Measurements from ENCODE around the gene KPNA1.
A peak's percentile ranks its signal among the peaks of the same experiment; 100 is the strongest.

KPNA1 gene

DNA sequence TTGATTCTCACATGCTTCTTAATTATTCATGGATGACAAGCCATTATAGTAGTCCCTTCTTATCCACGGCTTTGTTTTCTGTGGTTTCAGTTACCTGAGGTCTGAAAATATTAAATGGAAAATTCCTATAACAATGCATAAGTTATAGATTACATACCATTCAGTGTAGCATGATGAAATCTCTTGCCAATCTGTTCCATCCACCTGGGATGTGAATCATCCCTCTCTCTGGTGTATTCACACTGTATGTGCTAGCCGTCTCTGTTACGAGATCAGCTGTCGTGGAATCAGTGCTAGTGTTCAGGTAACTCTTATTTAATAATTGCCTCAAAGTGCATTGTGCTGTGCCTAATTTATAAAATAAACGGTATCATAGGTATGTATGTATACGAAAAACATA lies 104.1 kb downstream of the KPNA1 start:
- no peak for DNase-seq

DNA sequence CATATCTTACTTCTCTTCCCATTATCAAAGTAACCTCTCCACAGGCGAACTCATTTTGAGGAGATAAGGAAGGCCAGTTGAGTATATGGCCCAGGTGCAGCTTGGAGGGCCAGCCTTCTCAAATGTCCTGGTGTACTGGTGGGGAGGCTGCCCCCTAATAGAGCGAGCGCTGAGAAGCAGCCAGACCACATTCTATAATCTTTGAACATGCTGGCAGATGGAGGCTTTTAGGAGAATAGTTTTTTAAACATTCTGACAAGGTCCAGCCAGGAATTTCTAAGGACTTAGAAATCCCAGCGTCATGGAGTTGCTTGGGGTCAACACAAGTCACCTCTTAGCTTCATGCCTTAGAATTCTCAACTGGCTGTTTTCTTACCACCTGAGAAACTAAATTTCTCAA lies 104.6 kb downstream of the KPNA1 start:
- no peak for DNase-seq

DNA sequence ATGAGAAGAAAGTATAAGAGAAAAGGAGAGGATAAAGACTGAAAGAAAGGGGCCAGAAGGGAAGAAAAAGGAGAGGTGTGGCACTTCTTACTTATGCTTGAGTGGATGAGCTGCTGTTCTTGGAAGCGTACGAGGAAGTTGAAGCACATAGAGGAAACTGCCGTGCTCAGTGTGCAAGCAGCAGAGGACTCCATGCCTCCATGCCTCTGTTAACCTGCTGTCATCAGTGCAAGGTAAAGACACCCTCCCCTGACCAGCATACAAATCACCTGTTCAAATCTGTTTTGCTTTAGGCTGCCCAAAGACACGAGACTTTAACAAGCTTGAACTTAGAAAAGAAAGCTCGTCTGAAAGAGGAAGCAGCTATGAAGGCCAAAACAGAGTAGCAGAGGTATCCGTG lies 105.3 kb downstream of the KPNA1 start:
- DNase-seq, result no peak

DNA sequence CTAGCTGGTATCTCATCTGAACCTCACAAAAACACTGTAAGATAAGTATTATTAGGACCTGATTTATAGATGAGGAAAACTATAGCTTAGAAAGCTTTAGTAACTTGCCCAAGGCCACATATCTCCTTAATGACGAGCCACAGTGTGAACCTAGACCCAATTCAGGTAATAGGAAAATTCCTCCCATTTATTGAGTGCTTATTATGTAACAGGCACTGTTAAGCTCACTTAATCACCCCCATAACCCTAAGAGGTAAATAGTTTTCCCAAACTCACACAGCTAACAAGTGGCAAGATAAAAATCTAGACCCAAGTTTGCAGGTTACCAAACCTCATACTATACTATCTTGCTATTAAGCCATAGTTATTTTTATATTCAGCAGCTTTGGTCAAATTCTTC lies 106.8 kb downstream of the KPNA1 start:
- no peak for DNase-seq

DNA sequence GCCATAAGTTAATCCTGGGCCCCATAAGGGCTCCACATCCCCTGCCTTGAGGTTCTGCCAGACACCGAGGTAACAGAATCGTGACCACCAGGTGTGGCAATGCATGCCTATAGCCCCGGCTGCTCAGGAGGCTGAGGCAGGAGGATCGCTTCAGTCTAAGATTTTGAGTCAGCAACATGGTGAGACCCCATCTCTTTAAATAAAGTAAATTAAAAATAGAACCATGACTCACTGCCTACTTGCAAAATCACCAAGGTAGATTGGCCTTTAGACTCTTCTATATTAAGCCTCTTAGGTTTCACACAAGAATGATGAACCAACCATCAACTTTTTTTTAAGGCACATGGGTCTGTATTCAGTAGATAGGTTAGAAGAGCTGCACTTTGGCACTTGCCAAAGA lies 108.5 kb downstream of the KPNA1 start:
- no peak for DNase-seq

DNA sequence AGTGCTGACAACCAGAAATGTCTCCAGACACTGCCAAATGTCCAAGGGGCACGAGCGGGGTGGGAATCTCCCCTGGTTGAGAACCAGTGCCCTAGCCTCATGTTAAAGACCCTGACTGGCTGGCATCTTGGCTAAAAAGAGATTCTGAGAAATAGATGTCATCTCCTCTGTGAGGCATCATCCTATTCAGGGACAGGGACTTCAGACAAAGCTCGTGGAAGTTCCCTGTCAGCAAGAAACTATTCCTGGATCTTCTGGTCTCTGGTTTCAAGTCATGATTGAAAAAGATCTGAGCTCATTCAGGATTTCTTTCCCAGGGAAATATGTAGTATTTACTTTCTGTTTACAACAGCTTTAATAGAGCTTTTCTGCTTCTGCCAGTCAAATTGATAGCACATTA lies 109.7 kb downstream of the KPNA1 start:
- DNase-seq, result no peak

DNA sequence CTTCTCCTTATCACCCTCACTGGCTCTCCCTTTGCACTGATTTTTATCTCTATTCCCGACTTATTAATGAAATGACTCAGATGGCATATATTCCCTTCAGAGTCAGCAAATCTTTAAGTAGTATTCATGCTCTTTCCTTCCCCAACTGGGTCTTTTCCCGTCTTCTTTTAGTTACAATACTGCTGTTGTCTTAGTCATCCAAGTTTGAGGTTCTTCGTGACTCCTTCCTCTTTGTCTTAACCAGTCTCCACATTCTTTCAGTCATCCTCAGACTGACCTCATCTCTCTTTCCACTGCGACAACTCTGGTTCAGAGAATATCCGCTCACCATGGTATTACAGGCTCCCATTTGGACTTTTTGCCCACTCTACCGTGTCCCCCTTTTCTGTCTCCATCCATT lies 111.2 kb downstream of the KPNA1 start:
- no peak for DNase-seq

DNA sequence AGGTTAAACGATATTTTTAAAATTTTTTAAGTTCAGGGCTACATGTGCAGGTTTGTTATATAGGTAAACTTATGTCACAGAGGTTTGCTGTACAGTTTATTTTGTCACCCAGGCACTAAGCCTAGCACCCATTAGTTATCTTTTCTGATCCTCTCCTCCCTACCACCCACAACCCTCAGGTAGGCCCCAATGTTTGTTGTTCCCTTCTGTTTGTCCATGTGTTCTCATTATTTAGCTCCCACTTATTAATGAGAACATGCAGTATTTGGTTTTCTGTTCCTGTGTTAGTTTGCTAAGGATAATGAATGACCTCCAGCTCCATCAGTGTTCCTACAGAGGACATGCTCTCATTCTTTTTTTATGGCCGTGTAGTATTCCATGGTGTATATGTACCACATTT lies 115.8 kb downstream of the KPNA1 start:
- no peak for DNase-seq

DNA sequence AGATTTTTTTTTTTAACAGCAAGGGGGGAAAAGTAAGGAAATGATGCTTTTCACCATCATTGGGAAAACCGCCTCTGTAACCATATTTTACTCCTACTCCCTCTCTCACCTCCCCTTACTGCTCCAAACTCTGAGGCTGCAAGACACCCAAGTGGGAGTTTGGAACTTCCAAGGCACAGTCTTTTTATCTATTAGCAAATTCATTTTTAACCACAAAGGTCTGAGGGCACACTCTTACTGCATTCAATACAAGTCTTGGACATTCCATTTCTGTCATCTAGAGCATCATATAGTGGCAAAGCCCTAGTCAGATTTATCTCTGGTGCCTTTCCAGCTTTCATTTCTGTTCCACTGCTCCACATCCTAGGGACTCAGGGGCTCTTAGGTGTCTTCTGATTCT lies 117.5 kb downstream of the KPNA1 start:
- no peak for DNase-seq

DNA sequence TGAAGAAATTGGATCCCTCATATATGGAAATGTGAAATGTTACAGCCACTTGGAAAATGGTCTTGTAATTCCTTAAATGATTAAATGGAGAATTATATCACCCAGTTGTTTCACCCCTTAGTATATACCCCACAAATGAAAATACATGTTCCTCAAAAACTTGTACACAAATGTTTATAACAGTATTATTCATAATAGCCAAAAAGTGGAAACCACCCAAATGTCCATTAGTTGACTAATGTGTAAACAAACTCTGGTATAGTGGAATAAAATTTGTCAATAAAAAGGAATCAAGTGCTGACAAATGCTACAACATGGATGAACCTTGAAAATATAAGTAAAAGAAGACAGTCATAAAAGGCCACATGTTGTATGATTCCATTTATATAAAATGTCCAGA lies 118.2 kb downstream of the KPNA1 start:
- no peak for DNase-seq

DNA sequence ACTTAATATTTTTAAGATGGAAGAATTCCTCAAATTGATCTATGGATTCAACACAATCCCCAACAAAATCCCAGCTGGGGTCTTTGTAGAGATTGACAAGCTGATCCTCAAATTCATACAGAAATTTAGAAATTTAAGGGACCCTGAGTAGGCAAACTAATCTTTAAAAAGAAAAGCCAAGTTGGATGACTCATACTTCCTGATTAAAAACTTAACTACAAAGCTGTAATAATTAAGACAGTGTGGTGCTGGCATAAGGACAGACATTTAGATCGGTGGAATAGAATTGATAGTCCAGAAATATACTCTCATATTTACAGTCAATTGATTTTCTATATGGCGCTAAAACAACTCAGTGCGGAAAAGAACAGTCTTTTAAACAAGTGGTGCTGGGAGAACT lies 119.2 kb downstream of the KPNA1 start:
- no peak for DNase-seq

DNA sequence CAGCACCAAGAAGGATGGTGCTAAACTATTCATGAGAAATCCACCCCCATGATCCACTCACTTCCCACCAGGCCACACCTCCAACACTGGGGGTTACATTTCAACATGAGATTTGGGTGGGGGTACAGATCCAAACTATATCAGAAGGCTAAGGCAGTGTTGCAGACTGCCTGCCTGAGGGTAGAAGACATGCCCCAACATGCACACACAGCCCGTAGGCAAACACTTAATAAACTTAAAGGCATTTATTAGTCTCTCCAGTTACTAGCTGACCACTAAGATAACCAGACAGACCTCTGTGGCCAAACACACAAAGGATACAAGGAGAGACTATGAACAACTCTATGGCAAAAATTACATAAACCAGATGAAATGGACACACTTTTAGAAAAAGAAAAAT lies 120.6 kb downstream of the KPNA1 start:
- DNase-seq, result no peak

DNA sequence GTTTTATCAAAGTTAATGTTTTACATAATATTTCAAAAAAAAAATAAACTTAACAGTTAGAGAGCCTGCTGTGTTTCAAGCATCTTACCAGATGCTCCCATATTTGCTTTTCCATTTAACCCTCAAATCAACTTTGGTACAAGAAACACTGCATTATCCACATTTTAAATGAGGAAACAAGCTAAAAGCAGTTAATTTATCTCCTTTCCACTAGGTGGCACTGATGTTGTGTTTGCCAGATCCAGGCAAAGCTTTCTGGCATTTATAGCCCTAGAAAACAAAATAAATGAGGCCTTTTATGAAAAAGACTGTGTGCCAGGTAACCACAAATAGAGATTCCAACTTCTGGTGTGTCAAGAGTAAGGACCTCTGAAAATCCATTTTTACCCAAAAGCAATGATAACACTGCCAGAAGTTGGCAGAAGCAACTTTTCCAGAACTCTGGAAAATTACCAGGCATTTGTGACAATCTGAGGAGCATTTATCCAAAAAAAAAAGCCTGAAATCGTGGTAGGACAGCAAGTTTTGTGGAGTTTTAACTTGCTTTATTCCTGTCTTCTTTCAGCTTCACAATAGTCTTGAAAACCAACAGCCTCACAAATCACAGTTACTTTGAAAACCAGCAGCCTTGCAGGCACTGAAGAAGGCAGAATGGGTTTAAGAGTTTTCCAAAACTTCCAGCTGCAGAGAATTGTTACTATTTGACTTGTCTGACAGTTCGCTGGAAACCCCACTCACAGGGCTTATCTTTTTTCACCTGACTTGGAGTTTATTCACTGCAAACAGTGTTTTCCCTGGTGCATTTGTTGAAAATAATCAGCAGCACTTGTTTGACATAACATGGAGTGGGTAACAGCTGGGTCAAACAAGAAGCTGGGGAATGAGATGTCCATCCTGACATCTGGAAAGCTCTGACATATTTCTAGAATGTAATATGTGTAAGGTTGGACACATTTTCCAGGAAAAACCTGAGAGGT lies 121.6 kb downstream of the KPNA1 start:
- no peak for DNase-seq

DNA sequence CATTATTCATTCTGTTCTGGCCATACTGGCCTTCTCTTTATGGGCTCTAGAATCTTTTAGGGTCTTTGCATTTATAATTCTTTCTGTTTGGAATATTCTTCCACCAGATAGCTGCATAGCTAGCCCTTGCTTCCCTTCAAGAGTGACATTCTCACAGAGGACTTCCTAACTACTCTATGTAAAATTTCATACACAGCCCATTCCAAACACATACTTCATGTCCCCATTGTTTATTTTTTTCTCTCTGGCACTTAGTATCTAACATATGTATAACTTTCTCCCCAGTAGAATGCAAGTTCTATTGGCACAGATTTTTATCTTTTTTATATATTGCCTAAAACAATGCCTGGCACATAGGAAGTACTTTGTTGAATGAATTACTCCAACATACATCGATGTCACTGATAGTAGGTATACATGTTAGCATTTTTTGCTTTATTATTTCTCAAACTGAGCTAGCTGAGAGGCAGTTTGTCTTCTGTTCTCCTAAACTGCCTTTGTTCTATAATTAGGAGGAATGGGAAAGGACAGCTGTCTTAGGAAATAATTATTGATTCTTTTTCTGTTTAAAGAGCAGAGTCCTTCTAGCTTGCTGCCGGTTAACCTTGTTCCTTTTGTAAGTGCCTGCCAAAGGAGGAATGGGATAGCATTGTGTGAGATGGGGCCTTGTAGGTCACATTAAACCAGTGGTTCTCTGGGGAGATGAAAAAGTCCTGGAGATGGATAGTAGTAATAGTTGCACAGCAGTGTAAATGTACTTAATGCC lies 122.9 kb downstream of the KPNA1 start:
- DNase-seq, result no peak

DNA sequence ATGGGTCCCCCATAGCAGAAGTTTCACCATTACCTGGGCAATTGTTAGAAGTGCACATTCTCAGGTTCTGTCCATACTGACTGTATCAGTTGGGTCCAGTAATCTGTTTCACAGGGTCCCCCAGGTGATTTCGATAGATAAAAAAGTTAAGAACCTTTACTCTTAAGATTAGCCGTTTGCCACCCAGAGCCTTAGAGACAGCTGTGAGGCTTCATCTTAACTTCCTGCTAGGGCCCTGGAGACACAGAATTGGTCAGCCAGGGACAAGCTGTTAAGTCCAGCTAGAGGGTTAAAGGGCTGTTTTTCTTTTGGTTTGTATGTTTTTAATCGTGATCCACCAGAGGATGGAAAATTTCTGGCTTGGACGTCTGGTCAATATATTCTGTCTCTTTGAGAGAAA lies 124.1 kb downstream of the KPNA1 start:
- no peak for DNase-seq

DNA sequence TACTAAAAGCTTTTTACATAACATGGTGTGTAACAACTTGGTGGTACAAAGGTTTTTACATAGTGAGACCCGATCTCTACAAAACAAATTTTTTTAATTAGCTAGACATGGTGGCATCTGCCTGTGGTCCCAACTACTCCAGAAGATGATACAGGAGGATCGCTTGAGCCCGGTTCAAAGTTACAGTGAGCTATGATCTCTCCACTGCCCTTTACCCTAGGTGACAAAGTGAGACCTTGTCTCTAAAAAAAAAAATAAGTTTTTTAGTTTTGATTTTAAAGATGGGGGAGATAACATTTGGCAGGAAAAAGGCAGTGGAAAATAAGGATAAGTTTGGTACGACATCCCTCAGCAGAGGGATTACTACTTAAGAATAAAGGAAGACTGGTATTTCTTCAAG lies 124.8 kb downstream of the KPNA1 start:
- DNase-seq, result no peak

DNA sequence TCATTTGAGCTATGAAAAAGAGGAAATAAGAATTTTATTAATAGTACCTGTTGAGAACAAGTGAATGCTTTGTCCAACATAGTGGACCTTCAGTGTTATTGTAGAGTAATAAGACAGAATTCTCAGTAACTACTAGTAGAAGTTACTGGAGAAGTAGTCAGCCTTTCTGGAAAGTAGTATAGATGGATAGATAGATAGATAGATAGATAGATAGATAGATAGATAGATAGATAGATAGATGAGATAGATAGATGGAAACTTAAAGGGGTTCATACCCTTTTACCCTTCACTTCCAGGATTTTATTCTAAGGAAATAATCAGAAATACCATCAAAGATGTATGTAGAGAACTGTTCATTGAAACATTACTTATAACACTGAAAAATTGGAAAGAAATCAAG lies 125.5 kb downstream of the KPNA1 start:
- no peak for DNase-seq

DNA sequence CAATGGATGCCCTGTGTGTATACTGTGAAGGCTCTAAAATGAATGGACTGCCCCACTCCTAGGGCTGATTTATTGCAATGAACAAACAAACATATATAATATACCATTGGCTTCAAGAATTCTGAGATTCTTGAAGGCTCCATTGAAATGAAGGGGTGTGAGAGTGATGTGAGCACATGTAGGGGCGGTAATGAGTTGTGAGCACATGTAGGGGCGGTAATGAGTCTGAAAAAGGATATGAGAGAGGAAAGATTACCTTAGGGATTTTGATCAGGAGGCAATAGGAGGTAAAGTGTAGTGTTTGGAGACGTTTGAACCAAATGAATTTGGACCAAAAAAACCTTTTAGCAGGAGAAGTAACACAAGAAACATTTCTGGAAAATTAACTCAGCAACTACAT lies 127.0 kb downstream of the KPNA1 start:
- DNase-seq, result no peak

DNA sequence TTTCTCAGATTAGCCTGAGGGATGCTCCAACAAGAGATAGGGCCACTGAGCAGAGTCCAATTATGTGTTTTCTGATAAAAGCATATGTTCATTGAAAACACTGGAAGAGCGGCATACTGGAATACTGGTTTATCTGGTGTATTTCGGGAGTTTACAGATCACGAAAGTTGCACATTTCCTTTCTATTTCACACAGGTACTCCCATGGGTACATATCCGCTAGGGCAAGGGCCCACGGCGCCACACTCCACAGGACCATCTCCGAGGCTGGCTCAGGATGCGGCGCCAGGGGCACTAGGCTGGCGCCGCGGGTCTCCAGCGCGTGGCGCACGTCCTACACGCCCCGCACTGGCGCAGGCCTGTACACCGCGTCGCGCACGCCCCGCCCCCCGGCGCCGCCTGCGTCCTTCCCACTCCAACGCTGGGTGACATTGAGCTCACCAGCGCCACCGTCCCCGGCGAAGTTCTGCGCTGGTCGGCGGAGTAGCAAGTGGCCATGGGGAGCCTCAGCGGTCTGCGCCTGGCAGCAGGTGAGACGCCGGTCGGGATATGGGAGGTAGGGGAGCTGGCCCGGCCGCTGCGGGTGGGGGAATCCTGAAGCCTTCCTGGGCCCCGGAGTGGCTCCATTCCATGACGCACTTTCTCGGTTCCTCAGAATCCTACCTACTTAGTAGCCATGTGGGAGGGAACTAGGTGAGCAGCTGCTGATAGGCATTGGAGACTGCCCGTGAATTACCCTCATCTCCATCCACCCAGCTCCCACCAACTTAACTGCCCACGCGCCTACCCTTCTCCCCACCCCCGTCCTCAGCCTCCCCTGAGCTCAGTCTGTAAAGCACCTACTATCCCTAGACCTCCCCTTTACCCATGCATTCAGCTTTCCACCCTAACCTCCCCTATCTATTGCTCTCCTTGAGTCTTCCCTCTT lies 130.7 kb downstream of the KPNA1 start, which contains the start of gene FAM162A:
TSS of gene FAM162A (plus strand) at position 412 of the 927 bp plus-strand sequence. CDS start at position 496, 84 bp downstream.
- peak; percentile 94 for DNase-seq

DNA sequence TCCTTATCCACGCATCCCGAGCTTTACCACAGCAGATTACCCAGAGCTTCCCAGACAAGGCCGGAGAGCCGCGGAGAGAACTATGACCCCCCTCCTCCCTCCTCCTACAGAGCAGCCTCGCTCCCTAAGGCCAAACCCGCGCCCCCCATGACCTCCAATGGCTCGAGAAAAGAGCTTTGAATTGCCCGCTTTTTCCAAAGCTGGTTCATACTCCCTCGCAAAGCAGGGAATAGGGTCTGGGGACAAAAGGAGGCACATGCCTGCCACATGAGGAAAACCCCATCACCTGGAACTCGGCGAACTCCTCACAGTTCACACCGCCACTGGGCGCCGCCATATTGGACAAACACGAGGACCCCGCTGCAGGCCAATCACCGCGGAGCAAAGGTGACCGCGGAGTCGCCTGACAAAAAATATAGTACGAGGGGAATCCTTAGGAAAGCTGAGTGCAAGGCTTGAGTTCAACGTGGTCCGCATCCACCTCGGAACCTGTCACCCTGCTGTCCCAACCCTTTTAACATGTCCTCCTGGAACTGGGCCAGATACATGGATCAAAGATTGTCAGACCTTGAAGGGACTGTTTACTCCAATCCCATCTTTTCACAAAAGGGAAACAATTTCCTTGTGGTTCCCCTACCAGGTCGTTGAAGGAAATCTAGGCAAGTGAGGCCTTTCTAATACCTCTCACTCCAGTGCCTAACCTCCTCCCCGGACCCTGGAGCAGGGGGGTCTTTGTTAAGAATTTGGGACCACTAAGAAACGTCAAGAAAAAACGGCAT lies 131.7 kb downstream of the KPNA1 start, which contains the start of gene MIX23:
TSS of gene MIX23 (minus strand) at position 344 of the 779 bp plus-strand sequence. CDS start at position 337, 7 bp downstream.
- peak; percentile 85 for DNase-seq

DNA sequence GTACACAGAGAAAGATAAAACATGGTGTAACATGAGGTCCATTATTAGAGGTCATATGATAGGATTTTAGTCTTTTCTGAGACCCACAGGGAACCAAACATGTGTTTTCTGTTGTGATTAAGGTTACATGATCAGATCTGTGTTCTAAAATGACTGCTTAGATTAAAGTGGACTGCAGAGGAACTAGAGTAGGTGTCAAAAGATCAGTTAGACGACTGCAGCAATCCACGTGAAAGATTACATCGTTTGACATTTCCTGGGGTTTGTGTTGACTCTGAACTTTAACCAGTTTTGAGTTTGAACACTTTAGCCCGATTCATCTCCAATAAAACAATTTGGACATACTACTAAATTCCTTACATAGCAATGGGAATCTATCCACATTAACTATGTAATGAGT lies 136.8 kb downstream of the KPNA1 start:
- no peak for DNase-seq

DNA sequence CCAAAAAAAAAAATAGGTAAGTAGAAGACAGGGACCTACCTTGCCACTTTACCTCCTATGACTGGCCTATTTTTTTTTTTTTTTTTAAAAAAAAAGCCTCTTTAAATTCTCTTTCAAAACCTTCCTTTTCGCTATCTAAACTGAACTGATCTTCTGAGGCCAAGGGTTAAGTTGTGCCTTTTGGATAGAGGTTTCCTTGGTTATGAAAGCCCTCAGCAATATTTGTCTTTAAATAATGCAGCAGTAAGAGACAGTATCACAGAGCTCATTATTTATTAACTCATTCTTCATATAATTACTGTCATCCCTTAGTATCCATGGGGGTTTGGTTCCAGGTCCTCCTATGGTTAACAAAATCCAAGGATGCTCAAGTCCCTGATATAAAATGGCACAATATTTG lies 140.7 kb downstream of the KPNA1 start:
- DNase-seq, result no peak
